Measurements from ENCODE around the gene ADAMTS5.

Gene ADAMTS5

DNA sequence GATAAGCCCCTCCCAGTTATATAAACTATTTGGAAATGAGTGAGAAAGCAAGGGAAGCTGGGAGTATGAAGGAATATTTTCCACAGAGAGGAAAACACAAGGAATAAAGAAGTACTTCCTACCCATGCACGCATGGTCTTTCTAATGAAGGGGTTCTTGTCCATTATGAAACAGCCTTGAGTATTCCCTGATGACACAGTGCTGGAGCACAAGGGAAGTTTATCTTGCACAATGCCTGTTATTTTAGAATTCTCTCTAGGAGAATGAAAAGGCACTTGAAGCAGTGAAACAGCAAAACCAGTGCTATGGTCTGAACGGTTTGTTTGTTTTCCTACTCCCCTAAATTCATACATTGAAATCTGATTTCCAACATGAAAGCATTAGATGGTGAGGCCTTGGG, 83.1 kb downstream of the ADAMTS5 start:
- Mint-ChIP-seq H3K27ac (no peak overlapping the region), H3K4me3 (no peak overlapping the region), H3K27me3 (peaks cover 15% of the 10 kb centered on the region), H3K36me3 (ENCODE audit: low read depth) (no peaks in the 10 kb centered on the region), H3K4me1 (ENCODE audit: low read depth) (no peaks in the 10 kb centered on the region), H3K9me3 (no peaks in the 10 kb centered on the region)

DNA sequence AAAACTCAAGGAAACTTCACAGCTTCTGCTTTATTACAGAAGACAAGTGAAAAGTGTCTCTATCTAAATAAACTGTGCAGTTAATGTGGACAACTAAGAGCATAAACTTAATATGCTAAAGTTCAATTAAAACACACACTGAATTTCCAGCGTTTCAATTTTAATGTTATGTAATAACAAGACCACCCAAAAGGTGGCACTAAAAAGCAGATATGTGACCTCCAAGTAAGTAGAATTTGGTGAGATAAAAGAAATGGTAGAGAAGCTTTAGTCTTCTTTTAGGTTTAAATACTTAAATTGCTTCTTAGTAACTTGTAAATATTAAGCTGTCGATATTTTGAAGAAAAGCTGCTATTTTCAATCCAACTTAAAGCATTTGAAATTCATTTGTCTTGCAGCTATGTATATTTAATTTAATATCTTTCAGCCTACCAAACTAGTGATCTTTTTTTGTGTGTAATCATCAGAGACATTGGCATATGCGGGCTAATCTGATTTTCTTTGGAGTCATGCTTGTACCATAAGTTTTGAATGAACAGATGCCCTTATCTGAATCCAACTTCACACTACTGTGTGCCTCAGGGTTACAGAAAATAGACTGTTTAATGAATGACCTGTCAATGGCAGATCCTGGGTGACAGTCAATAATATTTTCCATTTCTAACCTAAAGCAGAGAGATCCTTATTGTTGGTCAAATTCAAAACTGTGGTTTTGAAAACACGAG, 85.2 kb downstream of the ADAMTS5 start:
- H3K27me3 Mint-ChIP-seq: peaks cover 15% of the 10 kb centered on the region
- H3K4me1 Mint-ChIP-seq (ENCODE audit: low read depth): no peaks in the 10 kb centered on the region
- H3K9me3 Mint-ChIP-seq: no peaks in the 10 kb centered on the region
- H3K27ac Mint-ChIP-seq: no peak overlapping the region
- no peak overlapping the region for H3K4me3 Mint-ChIP-seq
- H3K36me3 Mint-ChIP-seq (ENCODE audit: low read depth): no peaks in the 10 kb centered on the region

DNA sequence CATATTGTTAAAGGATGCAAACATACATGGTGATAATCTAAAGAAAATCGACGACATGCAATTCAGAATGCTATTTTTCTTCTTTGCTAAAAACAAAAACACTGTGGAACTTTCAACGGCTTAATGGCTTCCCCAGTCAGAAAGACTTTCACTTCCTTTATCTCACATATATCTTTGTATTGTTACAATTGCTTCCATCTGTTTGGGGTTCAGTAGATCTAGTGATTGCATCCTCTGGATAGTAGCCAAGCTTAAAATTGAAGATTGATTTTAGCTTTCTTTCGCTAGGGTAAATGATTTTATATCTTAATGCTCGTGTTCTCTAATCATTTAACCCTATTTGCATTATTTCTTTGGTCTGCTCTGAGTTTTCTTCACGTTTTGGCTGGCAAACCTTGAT, 89.9 kb downstream of the ADAMTS5 start:
- Mint-ChIP-seq H3K36me3 (ENCODE audit: low read depth) (no peaks in the 10 kb centered on the region), H3K27me3 (peaks cover 16% of the 10 kb centered on the region), H3K4me3 (no peak overlapping the region), H3K27ac (no peak overlapping the region), H3K4me1 (ENCODE audit: low read depth) (no peaks in the 10 kb centered on the region), H3K9me3 (no peaks in the 10 kb centered on the region)

DNA sequence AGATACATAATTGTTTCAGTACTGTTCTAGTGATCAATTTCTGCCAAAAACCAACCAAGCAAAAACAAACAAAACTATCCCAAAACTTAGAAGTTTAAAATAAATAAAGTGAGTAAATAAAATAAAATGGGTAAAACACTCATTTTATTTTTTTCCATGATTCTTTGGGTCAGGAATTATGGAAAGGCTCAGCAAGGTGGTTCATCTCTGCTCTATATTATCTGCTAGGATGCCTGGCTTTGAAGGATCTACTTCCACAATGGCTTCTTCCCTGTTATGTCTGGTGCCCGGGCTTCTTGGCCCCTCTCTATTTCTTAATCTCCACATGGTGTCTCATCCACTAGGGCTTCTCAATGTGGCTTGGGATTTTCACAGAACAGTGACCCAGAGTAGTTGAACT, 92.5 kb downstream of the ADAMTS5 start:
- Mint-ChIP-seq H3K9me3 (no peaks in the 10 kb centered on the region), H3K27ac (no peak overlapping the region), H3K36me3 (ENCODE audit: low read depth) (no peaks in the 10 kb centered on the region), H3K4me1 (ENCODE audit: low read depth) (no peaks in the 10 kb centered on the region), H3K27me3 (peaks cover 16% of the 10 kb centered on the region), H3K4me3 (no peak overlapping the region)

All from stimulated activated naive CD8-positive, alpha-beta T cell treated with anti-CD3 and anti-CD28 coated beads, Interleukin-15, Interleukin-2, amounts not matched to agents 100 ng/mL and 50 ng/mL, for 24 hours (primary cell).